LHCN-M2 (cell line): ENCODE results near the gene FAM161A. TPM values are rescaled to one million over a fixed set of nuclear protein-coding genes. Genes with fewer than 3 reads are reported as not detected.
"Not testable (repeated sequence)": the region's sequence is repeated elsewhere in the genome, so short reads cannot be mapped to it uniquely, and the experiment has no call there.

Source experiments
- DNase-seq: peaks from one replicate; pipeline ENCODE4 v3.0.0-alpha.2; 2012; ENCODE audit warnings: low read depth
- polyA plus RNA-seq: library from polyadenylated mRNA; unstranded; fragments of >200 nt; gene quantifications from one replicate; pipeline ENCODE4 v1.2.1, GENCODE V29; 2012; ENCODE audit warnings: missing spikeins
- total RNA-seq: library from RNA; depleted of rRNA; stranded (reverse); fragments of >200 nt; gene quantifications from 2 replicates; pipeline ENCODE4 v1.2.3, GENCODE V29; 2014; rRNA removed

Gene FAM161A
- 2.3 and 2.5 TPM in 2 replicates for total RNA-seq
- 1.0 TPM for polyA plus RNA-seq

- DNase-seq: peak; percentile 82
Measured at GRCh38 chr2:61853847-61854563, at the start of gene FAM161A. Gene FAM161A (minus strand): TSS chr2:61854060. CDS start chr2:61854041, 19 bp downstream.

DNA sequence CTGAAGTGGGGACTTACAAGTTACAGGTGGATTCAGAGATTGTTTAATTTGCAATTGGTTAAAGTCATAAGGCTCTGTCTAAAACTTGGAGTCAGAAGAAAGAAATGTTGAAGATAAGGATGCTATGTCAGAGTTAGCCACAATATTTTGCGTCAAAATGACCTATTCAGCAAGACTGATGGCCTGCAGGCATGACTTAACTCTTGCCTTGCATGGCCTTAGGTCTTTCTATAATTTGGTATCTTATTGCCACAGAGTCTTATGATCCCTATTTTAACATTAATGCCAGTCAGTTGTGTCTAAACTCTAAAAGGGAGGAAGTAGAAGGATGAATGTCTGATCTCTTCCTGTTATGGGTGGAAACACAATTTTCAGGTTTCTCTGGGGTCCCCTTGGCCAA, 46.4 kb upstream of the FAM161A start:
- no peak for DNase-seq

- peak; percentile 33 for DNase-seq
Measured at GRCh38 chr2:61898810-61899209, 45.0 kb upstream of the FAM161A start.

DNA sequence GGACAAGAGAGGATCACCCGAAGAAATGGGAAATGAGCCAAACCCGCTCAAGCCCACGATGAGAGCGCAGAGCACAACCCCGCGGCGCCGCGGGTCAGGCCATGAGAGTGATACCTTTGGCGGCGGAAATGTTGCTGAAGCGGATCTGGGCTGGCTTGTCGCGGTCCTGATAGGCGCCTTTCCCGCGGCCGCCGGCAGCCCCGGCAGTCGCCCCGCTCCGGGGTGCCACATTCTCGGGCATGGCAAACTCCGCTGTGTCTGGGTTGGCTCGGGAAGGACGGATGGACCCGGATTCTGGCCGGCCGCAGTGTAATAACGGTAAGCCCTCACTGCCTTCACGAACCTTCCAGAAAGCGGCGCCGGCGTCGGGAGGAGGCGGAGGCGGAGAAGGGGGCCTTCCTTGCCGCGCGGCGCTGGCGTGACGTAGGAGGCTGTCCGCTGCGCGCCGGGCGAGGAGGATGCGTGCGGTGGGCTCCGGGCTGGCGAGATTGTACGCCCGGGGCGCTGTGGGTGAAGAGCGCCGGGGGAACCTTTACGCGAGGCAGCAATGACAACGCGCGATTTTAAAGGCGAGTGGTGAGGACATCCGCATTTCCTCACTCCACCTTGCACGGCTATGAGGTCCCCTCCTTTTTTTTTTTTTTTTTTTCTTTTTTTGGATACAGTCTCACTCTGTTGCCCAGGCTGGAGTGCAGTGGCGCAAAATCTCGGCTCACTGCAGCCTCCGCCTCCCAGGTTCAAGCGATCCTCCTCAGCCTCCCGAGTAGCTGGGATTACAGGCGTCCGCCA, 34.6 kb upstream of the FAM161A start, which contains the start of gene CCT4:
TSS of gene CCT4 (minus strand) at position 390 of the 789 bp plus-strand sequence. CDS start at position 241, 149 bp downstream.
- peak; percentile 79 for DNase-seq

DNA sequence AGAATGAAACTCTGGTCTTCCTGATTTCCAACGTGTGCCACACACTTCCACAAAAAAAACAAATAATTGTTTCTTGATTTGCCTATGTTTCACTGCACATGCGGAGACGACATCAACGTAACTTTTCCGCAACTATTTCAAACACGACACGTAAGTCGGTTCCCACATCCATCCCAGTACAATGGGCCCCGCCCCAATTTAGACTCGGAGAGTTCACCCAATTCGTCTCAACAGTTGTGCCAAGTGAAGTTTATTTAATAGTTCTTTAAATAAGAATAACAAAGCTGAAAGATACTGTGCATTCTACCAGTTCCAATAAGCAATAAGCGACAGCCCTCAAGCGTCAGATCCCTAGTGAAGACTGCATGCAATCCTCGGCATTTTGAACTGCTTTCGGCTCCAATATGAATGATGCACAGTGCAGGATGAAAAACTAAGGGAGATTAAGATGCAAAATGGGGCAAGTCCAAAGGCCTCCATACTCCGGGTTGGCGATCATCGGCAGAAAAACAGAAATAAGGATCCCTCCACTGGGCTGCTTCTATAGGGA, 33.9 kb upstream of the FAM161A start:
- peak; percentile 42 for DNase-seq

GRCh38 chr2:61885896-61886603, 32.2 kb upstream of the FAM161A start:
- DNase-seq: no peak

DNA sequence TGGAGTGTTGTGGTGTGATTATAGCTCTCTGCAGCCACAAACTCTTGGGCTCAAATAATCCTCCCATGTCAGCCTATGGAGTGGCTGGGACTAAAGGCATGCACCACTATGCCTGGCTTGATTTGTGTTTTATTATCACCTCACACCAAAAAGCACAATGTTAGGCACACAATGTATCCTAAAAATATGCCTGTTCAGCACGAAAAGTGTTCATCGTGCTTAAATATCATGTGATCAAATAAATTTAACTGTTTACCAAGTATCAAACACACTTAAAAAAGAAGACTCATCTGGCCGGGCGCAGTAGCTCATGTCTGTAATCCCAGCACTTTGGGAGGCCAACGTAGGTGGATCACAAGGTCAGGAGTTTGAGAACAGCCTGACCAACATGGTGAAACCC, 29.0 kb upstream of the FAM161A start:
- DNase-seq: no peak

DNA sequence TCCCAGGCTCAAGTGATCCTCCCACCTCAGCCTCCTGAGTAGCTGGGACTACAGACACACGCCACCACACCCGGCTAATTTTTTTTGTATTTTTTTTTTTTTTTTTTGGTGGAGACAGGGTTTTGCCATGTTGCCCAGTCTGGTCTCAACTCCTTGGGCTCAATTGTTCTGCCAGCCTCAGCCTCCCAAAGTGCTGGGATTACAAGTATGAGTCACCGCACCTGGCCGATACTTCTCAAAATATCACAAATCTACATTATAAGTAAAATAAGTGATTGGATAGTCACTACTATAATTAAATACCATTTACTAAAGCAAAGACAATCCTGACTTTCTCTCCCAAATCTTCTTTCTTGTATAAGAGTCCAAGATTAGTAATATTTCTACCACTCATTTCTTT, 25.5 kb upstream of the FAM161A start:
- DNase-seq: not testable (repeated sequence)

- no peak for DNase-seq
Measured at GRCh38 chr2:61878761-61879160, 24.9 kb upstream of the FAM161A start.

GRCh38 chr2:61877571-61878245, 23.8 kb upstream of the FAM161A start:
- DNase-seq: no peak

DNA sequence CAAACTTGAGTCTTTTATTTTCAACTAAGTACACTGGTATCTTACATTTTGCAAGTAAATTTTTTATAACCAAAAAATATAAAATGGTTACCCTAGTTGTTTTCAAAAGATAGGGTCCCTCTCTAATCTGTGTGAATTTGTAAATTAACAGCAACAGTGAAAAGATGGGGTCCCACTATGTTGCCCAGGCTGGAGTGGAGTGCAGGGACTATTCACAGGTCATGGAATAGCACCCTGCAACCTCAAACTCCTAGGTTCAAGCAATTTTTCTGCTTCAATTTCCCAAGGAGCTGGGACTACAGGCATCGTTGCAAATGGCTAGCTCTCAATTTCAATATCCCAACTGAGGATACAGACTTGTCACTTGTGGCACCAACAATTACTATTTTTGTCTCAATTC, 22.5 kb upstream of the FAM161A start:
- DNase-seq: no peak

DNA sequence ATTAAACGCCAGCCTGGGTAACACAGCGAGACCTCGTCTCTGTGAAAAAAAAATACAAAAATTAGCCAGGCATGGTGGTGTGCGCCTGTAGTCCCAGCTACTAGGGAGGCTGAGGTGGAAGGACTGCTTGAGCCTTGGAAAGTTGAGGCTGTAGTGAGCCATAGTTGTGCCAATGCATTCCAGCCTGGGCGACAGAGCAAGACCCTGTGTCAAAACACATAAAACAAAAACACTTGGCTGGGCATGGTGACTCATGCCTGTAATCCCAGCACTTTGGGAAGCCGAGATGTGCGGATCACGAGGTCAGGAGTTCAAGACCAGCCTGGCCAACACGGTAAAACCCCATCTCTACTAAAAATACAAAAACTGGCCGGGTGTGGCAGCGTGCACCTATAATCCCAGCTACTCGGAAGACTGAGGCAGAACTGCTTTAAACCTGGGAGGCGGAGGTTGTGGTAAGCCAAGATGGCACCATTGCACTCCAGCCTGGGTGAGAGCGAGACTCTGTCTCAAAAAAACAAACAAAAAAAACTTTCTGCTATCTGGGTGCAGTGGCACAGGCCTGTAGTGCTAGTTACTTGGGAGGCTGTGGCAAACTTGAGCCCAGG, 12.7 kb upstream of the FAM161A start:
- DNase-seq: not testable (repeated sequence)

GRCh38 chr2:61862085-61862484, 8.2 kb upstream of the FAM161A start:
- DNase-seq: no peak

DNA sequence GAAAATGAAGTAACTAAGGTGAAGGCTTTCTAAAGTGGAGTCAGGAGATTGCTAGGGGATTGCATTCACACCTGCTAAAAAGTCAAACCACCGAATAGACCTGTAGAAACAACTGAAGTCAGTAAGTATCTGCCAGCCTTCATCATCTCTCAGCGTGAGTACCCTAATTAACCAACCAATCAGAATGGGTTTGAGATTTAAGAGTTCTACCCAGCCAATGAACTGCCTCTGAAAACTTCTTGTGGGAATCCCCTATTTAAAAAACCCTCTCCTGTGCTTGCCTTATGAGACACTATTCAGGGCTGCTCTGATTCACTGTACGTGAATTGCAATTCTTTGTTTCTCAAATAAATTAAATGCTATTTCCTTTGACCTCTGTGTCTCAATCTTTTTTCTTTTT, 3.4 kb upstream of the FAM161A start:
- DNase-seq: no peak

DNA sequence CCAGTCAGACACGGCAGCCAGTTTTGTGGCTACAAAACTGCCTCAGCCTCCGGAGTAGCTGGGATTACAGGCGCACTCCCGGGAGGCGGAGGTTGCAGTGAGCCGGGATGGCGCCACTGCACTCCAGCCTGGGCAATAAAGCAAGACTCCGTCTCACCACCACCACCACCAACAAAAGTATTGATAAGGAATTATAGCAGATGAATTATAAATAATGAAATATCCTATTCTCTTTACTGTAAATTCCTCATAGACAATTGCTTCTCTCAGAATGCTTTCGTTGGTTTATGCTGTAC, 1.4 kb upstream of the FAM161A start:
- DNase-seq: no peak

GRCh38 chr2:61854564-61855317, 881 bp upstream of the FAM161A start:
- DNase-seq: peak; percentile 95

DNA sequence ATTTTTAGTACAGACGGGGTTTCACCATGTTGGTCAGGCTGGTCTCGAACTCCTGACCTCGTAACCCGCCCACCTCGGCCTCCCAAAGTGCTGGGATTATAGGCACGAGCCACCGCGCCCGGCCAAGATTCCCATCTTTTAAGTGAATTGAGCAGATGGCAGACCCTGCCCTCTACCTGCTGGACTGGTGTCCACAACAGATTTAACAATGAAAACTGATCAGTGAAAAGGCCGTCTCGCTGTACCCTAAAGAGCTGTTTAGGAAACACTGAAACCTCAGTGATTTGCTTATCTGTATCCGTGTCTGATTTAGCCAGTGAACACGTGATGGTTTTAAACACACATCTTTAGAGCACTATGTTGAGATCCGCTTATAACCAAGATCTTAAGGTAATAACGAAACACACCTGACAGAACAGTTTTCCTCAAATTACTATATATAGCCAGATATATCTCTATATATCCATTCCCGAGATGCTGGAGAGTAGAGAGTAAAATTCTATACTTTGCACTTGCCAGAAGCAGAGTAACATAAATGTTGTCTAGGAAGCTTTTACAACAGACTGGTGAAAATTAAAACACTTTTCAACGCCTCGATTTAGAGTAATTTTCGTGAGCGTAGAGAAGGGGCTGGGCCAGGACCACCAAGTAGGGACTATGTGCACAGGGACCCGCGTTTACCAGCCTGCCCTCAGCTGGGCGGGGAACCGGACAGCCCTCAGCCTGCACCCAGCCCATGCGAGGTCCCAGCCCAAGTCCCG, 594 bp downstream of the FAM161A start:
- DNase-seq: peak; percentile 13

DNA sequence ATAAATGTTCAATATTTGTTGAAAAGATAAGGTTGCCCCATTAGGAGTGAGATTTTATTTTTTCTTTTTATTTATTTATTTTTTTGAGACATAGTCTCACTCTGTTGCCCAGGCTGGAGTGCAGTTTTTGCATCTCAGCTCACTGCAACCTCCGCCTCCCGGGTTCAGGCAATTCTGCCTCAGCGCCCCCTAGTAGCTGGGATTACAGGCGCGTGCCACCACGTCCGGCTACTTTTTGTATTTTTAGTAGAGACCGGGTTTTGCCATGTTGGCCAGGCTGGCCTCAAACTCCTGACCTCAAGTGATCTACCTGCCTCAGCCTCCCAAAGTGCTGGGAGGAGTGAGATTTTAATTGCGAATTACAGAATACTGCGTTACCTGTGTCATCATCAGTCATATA, 2.6 kb downstream of the FAM161A start:
- DNase-seq: not testable (repeated sequence)

DNA sequence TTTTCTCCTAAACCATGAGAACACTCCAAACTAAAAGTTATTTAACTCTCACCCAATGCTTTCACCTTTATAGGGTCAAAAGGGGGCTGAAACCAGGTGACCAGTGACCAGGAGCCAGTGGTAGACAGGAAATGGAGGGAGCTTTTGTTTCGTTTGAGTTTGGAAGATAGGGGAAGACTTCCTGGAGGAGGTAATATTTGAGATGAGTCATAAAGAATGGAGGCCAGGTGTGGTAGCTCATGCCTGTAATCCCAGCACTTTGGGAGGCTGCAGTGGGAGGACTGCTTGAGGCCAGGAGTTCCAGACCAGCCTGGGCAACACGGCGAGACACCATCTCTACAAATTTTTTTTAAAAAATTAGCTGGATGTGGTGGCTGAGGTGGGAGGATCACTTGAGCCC, 8.5 kb downstream of the FAM161A start:
- DNase-seq: no peak

GRCh38 chr2:61841286-61841685, 12.6 kb downstream of the FAM161A start:
- no peak for DNase-seq
